RWPE2 (cell line): ENCODE data around the gene PPHLN1.

ENCODE experiments used
- ATAC-seq: fragments of 200-7000 bp; cut with Tn5 transposase; 3 replicates; pipeline ENCODE4 v1.9.1; 2021; ENCODE audit warnings: low read depth
- DNase-seq: peaks from one replicate; pipeline ENCODE4 v3.0.0-alpha.2; 2020; ENCODE audit warnings: low spot score
- H3K27ac ChIP-seq: fragments of 450-650 bp; 2 replicates; pipeline ENCODE4 v1.5.1; 2017; ENCODE audit warnings: mild to moderate bottlenecking; ENCODE audit not compliant: poor library complexity, severe bottlenecking
- H3K27me3 ChIP-seq: fragments of 250-450 bp; sonication (Bioruptor Pico); 2 replicates; pipeline ENCODE4 v1.5.1; 2021; ENCODE audit warnings: mild to moderate bottlenecking, moderate library complexity; ENCODE audit not compliant: insufficient read depth, poor library complexity, severe bottlenecking
- H3K36me3 ChIP-seq: fragments of 250-450 bp; sonication (Bioruptor Pico); 2 replicates; pipeline ENCODE4 v1.5.1; 2020; ENCODE audit warnings: low read depth, mild to moderate bottlenecking, moderate library complexity
- H3K4me1 ChIP-seq: fragments of 250-450 bp; sonication (Bioruptor Pico); 2 replicates; pipeline ENCODE4 v1.5.1; 2021; ENCODE audit warnings: mild to moderate bottlenecking, moderate library complexity; ENCODE audit not compliant: insufficient read depth, poor library complexity, severe bottlenecking
- H3K4me3 ChIP-seq: fragments of 250-450 bp; sonication (Bioruptor Pico); 2 replicates; pipeline ENCODE4 v1.5.1; 2021; ENCODE audit warnings: mild to moderate bottlenecking, moderate library complexity; ENCODE audit not compliant: severe bottlenecking
- H3K9me3 ChIP-seq: fragments of 250-450 bp; sonication (Bioruptor Pico); 2 replicates; pipeline ENCODE4 v1.5.1; 2021; ENCODE audit warnings: mild to moderate bottlenecking, moderate library complexity; ENCODE audit not compliant: severe bottlenecking
- CTCF ChIP-seq: fragments of 450-650 bp; IDR thresholded peaks from one replicate; pipeline ENCODE4 v1.5.1; 2017; ENCODE audit warnings: mild to moderate bottlenecking, moderate library complexity; ENCODE audit not compliant: poor library complexity, severe bottlenecking

Gene PPHLN1

DNA sequence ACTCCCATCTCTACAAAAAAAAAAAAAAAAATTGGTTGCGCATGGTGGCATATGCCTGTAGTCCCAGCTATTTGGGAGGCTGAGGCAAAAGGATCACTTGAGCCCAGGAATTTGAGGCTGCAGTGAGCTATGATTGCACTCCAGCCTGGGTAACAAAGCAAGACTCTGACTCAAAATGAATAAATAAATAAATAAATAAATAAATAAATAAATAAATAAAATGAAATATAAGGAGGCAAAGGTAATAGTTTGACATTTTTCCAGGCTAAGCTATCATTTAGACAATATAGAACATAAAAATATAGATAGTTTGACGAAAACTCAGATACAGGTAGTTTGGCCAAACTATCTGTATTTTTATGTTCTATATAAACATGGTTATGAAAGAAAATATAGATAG is 40.5 kb upstream of the PPHLN1 start:
- no peaks in the 10 kb centered on the region for H3K9me3 ChIP-seq
- H3K4me3 ChIP-seq: no peak overlapping the region
- H3K27ac ChIP-seq: no peak overlapping the region
- H3K4me1 ChIP-seq: no peaks in the 10 kb centered on the region
- ATAC-seq: no peak
- no peak for TF ChIP-seq CTCF
- no peaks in the 10 kb centered on the region for H3K36me3 ChIP-seq
- no peak for DNase-seq
- H3K27me3 ChIP-seq: no peaks in the 10 kb centered on the region

DNA sequence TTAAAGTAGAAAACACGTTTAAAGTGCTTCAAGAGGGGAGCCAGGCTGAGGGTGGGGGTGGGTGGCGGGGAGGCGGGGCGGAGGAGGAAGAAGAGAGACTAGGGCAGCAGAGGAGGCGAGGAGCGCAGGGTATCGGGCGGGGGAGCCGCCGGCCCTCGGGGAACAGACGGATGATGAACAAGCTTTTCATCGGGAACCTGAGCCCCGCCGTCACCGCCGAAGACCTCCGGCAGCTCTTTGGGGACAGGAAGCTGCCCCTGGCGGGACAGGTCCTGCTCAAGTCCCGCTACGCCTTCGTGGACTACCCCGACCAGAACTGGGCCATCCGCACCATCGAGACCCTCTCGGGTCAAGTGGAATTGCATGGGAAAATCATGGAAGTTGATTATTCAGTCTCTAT is 39.2 kb upstream of the PPHLN1 start:
- no peak overlapping the region for H3K27ac ChIP-seq
- H3K4me1 ChIP-seq: no peaks in the 10 kb centered on the region
- no peak for ATAC-seq
- H3K36me3 ChIP-seq: no peaks in the 10 kb centered on the region
- no peaks in the 10 kb centered on the region for H3K27me3 ChIP-seq
- H3K9me3 ChIP-seq: no peaks in the 10 kb centered on the region
- no peak for DNase-seq
- TF ChIP-seq CTCF: no peak
- H3K4me3 ChIP-seq: no peak overlapping the region

DNA sequence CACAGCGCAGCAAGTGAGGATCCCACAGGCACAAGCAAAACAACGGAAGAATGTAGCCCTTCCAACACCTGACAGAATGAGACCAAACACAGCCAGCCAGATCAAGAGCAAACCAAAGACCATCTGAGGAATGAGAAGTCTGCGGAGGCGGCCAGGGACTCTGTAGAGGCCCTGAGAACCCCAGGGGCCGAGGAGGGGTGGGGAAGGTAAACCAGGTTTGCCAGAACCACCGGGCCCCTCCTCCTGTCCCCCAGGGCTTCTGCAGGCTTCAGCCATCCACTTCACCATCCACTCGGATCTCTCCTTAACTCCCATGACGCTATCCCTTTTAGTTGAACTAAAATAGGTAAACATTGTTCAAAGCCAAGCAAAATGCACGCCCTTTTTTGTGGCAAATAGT is 37.4 kb upstream of the PPHLN1 start:
- Histone ChIP-seq H3K4me3 (no peak overlapping the region), H3K9me3 (no peaks in the 10 kb centered on the region), H3K36me3 (no peaks in the 10 kb centered on the region), H3K4me1 (no peaks in the 10 kb centered on the region), H3K27me3 (no peaks in the 10 kb centered on the region), H3K27ac (no peak overlapping the region)
- DNase-seq: no peak
- ATAC-seq: no peak
- no peak for TF ChIP-seq CTCF

- H3K4me3 ChIP-seq: no peak overlapping the region
- H3K27me3 ChIP-seq: no peaks in the 10 kb centered on the region
- H3K27ac ChIP-seq: no peak overlapping the region
- H3K4me1 ChIP-seq: no peaks in the 10 kb centered on the region
- H3K9me3 ChIP-seq: no peaks in the 10 kb centered on the region
- TF ChIP-seq CTCF: no peak
- DNase-seq (no peak), ATAC-seq (no peak)
- H3K36me3 ChIP-seq: no peaks in the 10 kb centered on the region
These were observed 34.3 kb upstream of the PPHLN1 start for GRCh38 chr12:42291680-42292079.

DNA sequence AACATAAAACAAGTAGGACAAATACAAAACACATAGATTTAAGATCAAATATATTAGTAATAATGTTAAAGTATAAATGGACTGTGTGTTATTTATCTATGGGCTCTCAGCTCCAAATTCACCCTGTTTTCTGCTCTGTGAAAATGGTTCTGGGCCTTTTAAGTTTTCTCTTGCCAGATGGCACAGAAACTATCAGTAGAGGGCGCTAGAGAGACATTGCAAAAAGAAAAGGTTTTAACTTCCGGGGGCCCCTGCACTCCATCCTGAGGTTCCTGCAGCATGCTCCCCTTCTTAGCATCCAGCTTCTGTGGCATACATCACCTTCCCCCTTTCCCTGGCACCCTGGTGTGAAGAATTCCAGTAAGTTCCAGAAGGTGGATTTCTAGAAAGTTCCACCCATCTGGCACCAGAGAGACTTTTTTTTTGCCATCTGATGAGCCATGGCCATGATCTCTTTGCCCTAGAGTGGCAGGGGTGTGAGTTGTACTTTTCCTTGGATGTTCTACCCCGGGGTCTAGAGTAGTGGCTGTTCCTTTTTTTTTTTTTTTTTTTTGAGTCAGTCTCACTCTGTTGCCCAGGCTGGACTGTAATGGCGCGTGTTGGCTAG is 29.4 kb upstream of the PPHLN1 start:
- no peaks in the 10 kb centered on the region for H3K9me3 ChIP-seq
- H3K27ac ChIP-seq: no peak overlapping the region
- ATAC-seq (no peak), DNase-seq (no peak)
- H3K27me3 ChIP-seq: no peaks in the 10 kb centered on the region
- H3K4me1 ChIP-seq: no peaks in the 10 kb centered on the region
- H3K4me3 ChIP-seq: no peak overlapping the region
- H3K36me3 ChIP-seq: no peaks in the 10 kb centered on the region
- TF ChIP-seq CTCF: peak; percentile 33
